Measurements from ENCODE around the gene GRID2IP.
"Not testable (repeated sequence)": the region's sequence is repeated elsewhere in the genome, so short reads cannot be mapped to it uniquely, and the experiment has no call there.

GRID2IP gene

GRCh38 chr7:6477318-6477660, 74.0 kb downstream of the GRID2IP start:
- ChIA-PET CTCF (no interaction called here), POLR2A (interaction anchor here (1.3 to 1.5 kb wide), 2 partner anchors 10 to 14 kb away, joined by 3 to 4 read pairs; no protein-coding TSS in a partner anchor)
- no peak for DNase-seq (ENCODE audit: extremely low spot score)
- TF ChIP-seq SUZ12 (IDR thresholded peaks at IDR 0.05): no peak
- no peak for TF ChIP-seq FOXM1 (IDR thresholded peaks at IDR 0.05; ENCODE audit: borderline replicate concordance)
- no peak for TF ChIP-seq SP1 (IDR thresholded peaks at IDR 0.05)
- TF ChIP-seq CTBP1 (IDR thresholded peaks at IDR 0.05; ENCODE audit: borderline replicate concordance): no peak
- TF ChIP-seq FOXA1 (IDR thresholded peaks at IDR 0.05): no peak
- no peak for TF ChIP-seq NFRKB (IDR thresholded peaks at IDR 0.05)
- no peak for TF ChIP-seq ARNT (IDR thresholded peaks at IDR 0.05)
- TF ChIP-seq LEF1 (IDR thresholded peaks at IDR 0.05; ENCODE audit: borderline replicate concordance): no peak
- TF ChIP-seq FOXK2 (IDR thresholded peaks at IDR 0.05): no peak
- TF ChIP-seq L3MBTL2 (conservative IDR thresholded peaks at IDR 0.05): no peak
- no peak for TF ChIP-seq ELF4 (IDR thresholded peaks at IDR 0.05)
- TF ChIP-seq ZNF384 (IDR thresholded peaks at IDR 0.05): no peak
- no peak for TF ChIP-seq BHLHE40 (IDR thresholded peaks at IDR 0.05; ENCODE audit: borderline replicate concordance)
- TF ChIP-seq HDGF (IDR thresholded peaks at IDR 0.05; ENCODE audit: borderline replicate concordance): no peak
- no peak for TF ChIP-seq PKNOX1 (IDR thresholded peaks at IDR 0.05)
- no peak for TF ChIP-seq TARDBP (IDR thresholded peaks at IDR 0.05)

GRCh38 chr7:6476596-6477317, 74.5 kb downstream of the GRID2IP start:
- no peak for DNase-seq (ENCODE audit: extremely low spot score)

GRCh38 chr7:6475433-6476186, 75.7 kb downstream of the GRID2IP start:
- TF ChIP-seq FOXK2 (IDR thresholded peaks at IDR 0.05): no peak
- no peak for TF ChIP-seq NFRKB (IDR thresholded peaks at IDR 0.05)
- TF ChIP-seq ELF4 (IDR thresholded peaks at IDR 0.05): no peak
- TF ChIP-seq FOXM1 (IDR thresholded peaks at IDR 0.05; ENCODE audit: borderline replicate concordance): no peak
- TF ChIP-seq ZNF384 (IDR thresholded peaks at IDR 0.05): no peak
- no peak for TF ChIP-seq SP1 (IDR thresholded peaks at IDR 0.05)
- no peak for TF ChIP-seq SUZ12 (IDR thresholded peaks at IDR 0.05)
- TF ChIP-seq CTBP1 (IDR thresholded peaks at IDR 0.05; ENCODE audit: borderline replicate concordance): no peak
- no peak for TF ChIP-seq BHLHE40 (IDR thresholded peaks at IDR 0.05; ENCODE audit: borderline replicate concordance)
- TF ChIP-seq L3MBTL2 (conservative IDR thresholded peaks at IDR 0.05): no peak
- TF ChIP-seq FOXA1 (IDR thresholded peaks at IDR 0.05): no peak
- no peak for TF ChIP-seq LEF1 (IDR thresholded peaks at IDR 0.05; ENCODE audit: borderline replicate concordance)
- TF ChIP-seq TARDBP (IDR thresholded peaks at IDR 0.05): no peak
- TF ChIP-seq ARNT (IDR thresholded peaks at IDR 0.05): no peak
- DNase-seq (ENCODE audit: extremely low spot score): no peak
- CTCF ChIA-PET: no interaction called here
- POLR2A ChIA-PET: no interaction called here

More at GRCh38 chr7:6476596-6477317, 74.5 kb downstream of the GRID2IP start:
- TF ChIP-seq FOXM1 (IDR thresholded peaks at IDR 0.05; ENCODE audit: borderline replicate concordance): no peak
- no peak for TF ChIP-seq FOXA1 (IDR thresholded peaks at IDR 0.05)
- TF ChIP-seq SP1 (IDR thresholded peaks at IDR 0.05): no peak
- TF ChIP-seq L3MBTL2 (conservative IDR thresholded peaks at IDR 0.05): no peak
- no peak for TF ChIP-seq FOXK2 (IDR thresholded peaks at IDR 0.05)
- no peak for TF ChIP-seq ELF4 (IDR thresholded peaks at IDR 0.05)
- TF ChIP-seq TARDBP (IDR thresholded peaks at IDR 0.05): no peak
- no peak for TF ChIP-seq BHLHE40 (IDR thresholded peaks at IDR 0.05; ENCODE audit: borderline replicate concordance)
- TF ChIP-seq LEF1 (IDR thresholded peaks at IDR 0.05; ENCODE audit: borderline replicate concordance): no peak
- no peak for TF ChIP-seq CTBP1 (IDR thresholded peaks at IDR 0.05; ENCODE audit: borderline replicate concordance)
- no peak for TF ChIP-seq NFRKB (IDR thresholded peaks at IDR 0.05)
- no peak for TF ChIP-seq HDGF (IDR thresholded peaks at IDR 0.05; ENCODE audit: borderline replicate concordance)
- TF ChIP-seq ARNT (IDR thresholded peaks at IDR 0.05): no peak
- no peak for TF ChIP-seq SUZ12 (IDR thresholded peaks at IDR 0.05)
- no peak for TF ChIP-seq PKNOX1 (IDR thresholded peaks at IDR 0.05)
- ChIA-PET CTCF (no interaction called here), POLR2A (interaction anchor here (1.3 to 1.5 kb wide), 2 partner anchors 10 to 14 kb away, joined by 3 to 4 read pairs; no protein-coding TSS in a partner anchor)

- CTCF ChIA-PET: no interaction called here
- POLR2A ChIA-PET: no interaction called here
- DNase-seq (ENCODE audit: extremely low spot score): no peak
- TF ChIP-seq L3MBTL2 (conservative IDR thresholded peaks at IDR 0.05) (no peak), FOXM1 (IDR thresholded peaks at IDR 0.05; ENCODE audit: borderline replicate concordance) (no peak)
Observed at GRCh38 chr7:6465862-6466261, 85.4 kb downstream of the GRID2IP start.

- not testable (repeated sequence) for DNase-seq (ENCODE audit: extremely low spot score)
- ChIA-PET POLR2A (interaction anchor here (0.8 to 1.2 kb wide), 2 partner anchors 14 to 16 kb away, joined by 3 to 4 read pairs; partner anchors contain the start of gene DAGLB), CTCF (interaction anchor here (0.8 kb wide), 1 partner anchor 9 kb away, joined by 3 read pairs; no protein-coding TSS in a partner anchor)
Observed at GRCh38 chr7:6463609-6464008, 87.7 kb downstream of the GRID2IP start.

GRCh38 chr7:6461946-6462550, 89.2 kb downstream of the GRID2IP start:
- TF ChIP-seq LEF1 (IDR thresholded peaks at IDR 0.05; ENCODE audit: borderline replicate concordance) (no peak), FOXA1 (IDR thresholded peaks at IDR 0.05) (no peak), ZNF384 (IDR thresholded peaks at IDR 0.05) (no peak), HDGF (IDR thresholded peaks at IDR 0.05; ENCODE audit: borderline replicate concordance) (no peak), CTBP1 (IDR thresholded peaks at IDR 0.05; ENCODE audit: borderline replicate concordance) (no peak), ELF4 (IDR thresholded peaks at IDR 0.05) (no peak), PKNOX1 (IDR thresholded peaks at IDR 0.05) (no peak), SUZ12 (IDR thresholded peaks at IDR 0.05) (no peak)
- DNase-seq (ENCODE audit: extremely low spot score): no peak
- ChIA-PET CTCF (interaction anchor here (0.7 kb wide), 1 partner anchor 412 kb away, joined by 4 read pairs; no protein-coding TSS in a partner anchor), POLR2A (no interaction called here)

Measured in HEK293T (cell line).